B cell (primary cell): ENCODE measurements around the gene RAB6D. TPM values are rescaled to one million over a fixed set of nuclear protein-coding genes. Genes with fewer than 3 reads are reported as not detected.
"Not testable (repeated sequence)": the region's sequence is repeated elsewhere in the genome, so short reads cannot be mapped to it uniquely, and the experiment has no call there.

Experiments
- ATAC-seq: fragments of 200-7000 bp; cut with Tn5 transposase; one replicate; pipeline ENCODE4 v1.10.0; 2021; ENCODE audit warnings: low read depth, mild to moderate bottlenecking, moderate number of reproducible peaks, moderate library complexity
- CTCF ChIA-PET: fragments of 350-600 bp; sonication (Branson Sonifier 250); formaldehyde crosslinking; loops from one replicate; lab custom pipeline; 2021; ENCODE audit warnings: antibody characterized with exemption, inconsistent platforms; lab: Charles Lee
- POLR2A ChIA-PET: fragments of 350-600 bp; sonication (Branson Sonifier 250); formaldehyde crosslinking; loops from one replicate; lab custom pipeline; 2021; ENCODE audit warnings: antibody characterized with exemption; lab: Charles Lee
- DNase-seq: peaks from one replicate; pipeline ENCODE4 v3.0.0; 2013
- H2AFZ ChIP-seq: 2 replicates; pipeline ENCODE4 v1.6.1; 2012; ENCODE audit warnings: mild to moderate bottlenecking, low read depth, low read length; ENCODE audit not compliant: insufficient read depth, poor library complexity, severe bottlenecking
- H3K27ac ChIP-seq, 2 donors: 1 replicate in 1 of 2; 2 replicates in 1 of 2; pipeline ENCODE4 v1.5.1; 2012 to 2013; ENCODE audit warnings: low read length in 2 of 2, mild to moderate bottlenecking in 2 of 2, moderate library complexity in 1 of 2
- H3K27me3 ChIP-seq, 4 experiments: fragments of 200-600 bp in 1 of 4; sonication (generic) in 1 of 4; replicated peaks in 1 of 4; 1 replicate in 2 of 4; 2 replicates in 2 of 4; pipeline versions ENCODE4 v1.6.1 to v1.7.0; 2013 to 2016; ENCODE audit warnings: low read length in 3 of 4, mild to moderate bottlenecking in 2 of 4, mixed read lengths in 1 of 4, moderate library complexity in 1 of 4; ENCODE audit not compliant: insufficient read depth in 4 of 4, control insufficient read depth in 3 of 4; ENCODE audit errors: control extremely low read depth in 1 of 4
- H3K36me3 ChIP-seq, 2 experiments: replicated peaks in 1 of 2; 1 replicate in 1 of 2; 2 replicates in 1 of 2; pipeline versions ENCODE4 v1.6.1 to v1.7.1; 2013; ENCODE audit warnings: low read length in 1 of 2; ENCODE audit not compliant: insufficient read depth in 2 of 2, control insufficient read depth in 1 of 2; ENCODE audit errors: control extremely low read depth in 1 of 2, extremely low read depth in 1 of 2
- H3K4me1 ChIP-seq, 2 donors: fragments of 200-600 bp in 1 of 2; sonication (generic) in 1 of 2; 1 replicate in 1 of 2; 2 replicates in 1 of 2; pipeline versions ENCODE4 v1.5.1 to v1.6.1; 2013 to 2017; ENCODE audit warnings: low read length in 2 of 2; ENCODE audit not compliant: control insufficient read depth in 2 of 2, insufficient read depth in 2 of 2
- H3K4me2 ChIP-seq: replicated peaks from 2 replicates; pipeline ENCODE3; 2012; ENCODE audit warnings: mild to moderate bottlenecking, low read depth, low read length; ENCODE audit not compliant: poor library complexity, severe bottlenecking
- H3K4me3 ChIP-seq, 5 experiments: fragments of 200-600 bp in 1 of 5; sonication (generic) in 1 of 5; 1 replicate in 3 of 5; 2 replicates in 2 of 5; pipeline versions ENCODE4 v1.5.1 to v1.7.0; 2011 to 2016; ENCODE audit warnings: low read length in 4 of 5, mild to moderate bottlenecking in 4 of 5, low read depth in 2 of 5, control low read depth in 1 of 5, moderate library complexity in 1 of 5; ENCODE audit not compliant: insufficient read depth in 1 of 5; ENCODE audit errors: control extremely low read depth in 1 of 5, extremely low read depth in 1 of 5
- H3K79me2 ChIP-seq: fragments of 200-600 bp; sonication (generic); one replicate; pipeline ENCODE4 v1.6.0; 2016; ENCODE audit warnings: low read length; ENCODE audit not compliant: control insufficient read depth, insufficient read depth
- H3K9ac ChIP-seq: fragments of 200-600 bp; sonication (generic); 2 replicates; pipeline ENCODE4 v1.6.1; 2017; ENCODE audit warnings: mild to moderate bottlenecking, low read length, moderate library complexity
- H3K9me3 ChIP-seq, 3 donors: one replicate each; pipeline versions ENCODE4 v1.6.1 to v1.7.1; 2013; ENCODE audit warnings: low read length in 2 of 3; ENCODE audit not compliant: control insufficient read depth in 2 of 3, insufficient read depth in 1 of 3; ENCODE audit errors: control extremely low read depth in 1 of 3
- H4K20me1 ChIP-seq: 2 replicates; pipeline ENCODE4 v1.6.0; 2012; ENCODE audit warnings: mild to moderate bottlenecking, low read length; ENCODE audit not compliant: insufficient read depth, control insufficient read depth, poor library complexity, severe bottlenecking
- H3K27ac Mint-ChIP-seq: one replicate; pipeline ENCODE4 v1.8.0; 2021; ENCODE audit warnings: mixed read lengths
- H3K27me3 Mint-ChIP-seq: one replicate; pipeline ENCODE4 v1.8.0; 2021; ENCODE audit warnings: mixed read lengths
- H3K4me1 Mint-ChIP-seq: one replicate; pipeline ENCODE4 v1.8.0; 2021; ENCODE audit warnings: mixed read lengths
- H3K4me3 Mint-ChIP-seq: one replicate; pipeline ENCODE4 v1.8.0; 2021; ENCODE audit warnings: mixed read lengths
- H3K9me3 Mint-ChIP-seq: one replicate; pipeline ENCODE4 v1.8.0; 2022; ENCODE audit warnings: mixed read lengths; ENCODE audit not compliant: insufficient read depth
- CTCF ChIP-seq: fragments of 200-600 bp; IDR thresholded peaks from one replicate; pipeline ENCODE4 v1.8.0; 2022; ENCODE audit warnings: antibody characterized with exemption, mild to moderate bottlenecking
- EZH2 ChIP-seq: IDR thresholded peaks from 2 replicates; pipeline ENCODE4 v1.6.1; 2012; ENCODE audit warnings: borderline replicate concordance, low read depth, mild to moderate bottlenecking, moderate library complexity, low read length; ENCODE audit not compliant: insufficient read depth, poor library complexity, severe bottlenecking
- WGBS: methylation state at CpG from one replicate; pipeline ENCODE4 v1.1.5; 2013; ENCODE audit warnings: missing lambda C conversion rate; ENCODE audit not compliant: insufficient coverage; 5-methylcytosine and 5-hydroxymethylcytosine counted together
- intact Hi-C: fragments of 100-400 bp; cut with micrococcal nuclease; formaldehyde crosslinking; loops from one replicate; pipeline ENCODE4 v1.10.0; 2022
- polyA plus RNA-seq: library from polyadenylated mRNA; depleted of rRNA; stranded (reverse); fragments of >200 nt; gene quantifications from 2 replicates; pipeline ENCODE4 v1.2.3, GENCODE V29; 2012
- total RNA-seq, 2 donors: library from RNA; stranded (reverse); fragments of 120-200 nt in 1 of 2; gene quantifications; 1 replicate in 1 of 2; 2 replicates in 1 of 2; pipeline versions ENCODE4 v1.2.3 to v1.2.4, GENCODE V29; 2013 to 2022

Gene RAB6D
- total and polyA plus RNA-seq, 2 donors (not counting 1 experiment from before 2014, with no cell fraction given), result not detected

- no peak for TF ChIP-seq CTCF
- no peak for TF ChIP-seq EZH2
- Histone ChIP-seq H3K27me3 (no peaks in the 10 kb centered on the region), H3K9me3 (no peaks in the 10 kb centered on the region), H3K4me3 (no peak overlapping the region), H4K20me1 (no peaks in the 10 kb centered on the region), H2AFZ (no peak overlapping the region), H3K36me3 (no peaks in the 10 kb centered on the region), H3K4me2 (no peak overlapping the region), H3K27ac (no peak overlapping the region), H3K9ac (no peak overlapping the region), H3K4me1 (no peaks in the 10 kb centered on the region), H3K79me2 (no peaks in the 10 kb centered on the region)
- ChIA-PET POLR2A (no interaction called here), CTCF (no interaction called here)
- intact Hi-C loops, result no loop called here
- Mint-ChIP-seq H3K4me3 (no peak overlapping the region), H3K27me3 (peaks cover 28% of the 10 kb centered on the region), H3K27ac (no peak overlapping the region), H3K4me1 (no peaks in the 10 kb centered on the region), H3K9me3 (no peaks in the 10 kb centered on the region)
- WGBS, result 84% methylated on average over 4 of the region's 4 CpGs
- DNase-seq (no peak), ATAC-seq (no peak)
Measured at GRCh38 chr2:131400849-131401248, 36.9 kb upstream of the RAB6D start.

DNA sequence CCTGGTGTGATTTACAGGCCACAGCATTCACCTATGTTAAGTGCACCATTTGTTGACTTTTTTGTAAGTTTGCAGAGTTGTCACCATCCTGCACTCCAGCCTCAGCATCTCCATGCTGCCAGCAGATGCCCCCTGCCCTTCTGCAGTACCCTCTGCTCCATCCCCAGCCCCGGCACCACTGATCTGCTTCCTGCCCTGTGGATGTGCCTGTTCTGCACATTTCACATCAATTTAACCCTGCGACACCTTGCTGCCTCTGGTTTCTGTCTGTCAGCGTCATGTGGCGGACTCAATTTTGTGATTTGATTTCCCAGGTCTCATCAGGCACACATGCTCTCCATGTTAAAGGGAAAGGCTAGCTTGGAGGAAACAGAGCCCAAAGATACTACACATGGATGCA is 36.5 kb upstream of the RAB6D start:
- 94% methylated on average over 3 of the region's 4 CpGs for WGBS
- H3K4me1 ChIP-seq, ATAC-seq, H3K27ac ChIP-seq, H3K4me3 ChIP-seq, H3K9me3 Mint-ChIP-seq, H3K9me3 ChIP-seq, H3K79me2 ChIP-seq, POLR2A ChIA-PET, DNase-seq, H3K9ac ChIP-seq, H2AFZ ChIP-seq, CTCF ChIA-PET, H3K4me3 Mint-ChIP-seq, H3K4me1 Mint-ChIP-seq, H3K27ac Mint-ChIP-seq, intact Hi-C loops, H3K27me3 ChIP-seq, H3K36me3 ChIP-seq, H4K20me1 ChIP-seq, H3K4me2 ChIP-seq: not testable (repeated sequence)
- H3K27me3 Mint-ChIP-seq, result peaks cover 24% of the 10 kb centered on the region

DNA sequence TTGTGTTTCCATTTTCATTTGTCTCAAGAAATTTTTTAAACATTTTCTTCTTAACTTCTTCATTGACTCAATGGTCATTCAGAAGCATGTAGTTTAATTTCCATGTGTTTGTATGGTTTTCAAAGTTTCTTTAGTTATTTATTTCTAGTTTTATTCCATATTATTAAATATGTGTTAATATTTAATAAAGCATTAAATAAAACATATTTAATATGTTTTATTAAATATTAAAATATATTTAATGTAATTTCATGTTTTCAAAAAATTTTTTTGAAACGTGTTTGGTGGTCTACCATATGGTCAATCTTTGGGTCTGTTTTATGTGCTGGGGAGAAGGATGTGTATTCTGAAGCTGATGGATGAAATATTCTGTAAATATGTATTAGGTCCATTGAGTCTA is 32.2 kb upstream of the RAB6D start:
- H3K4me1 Mint-ChIP-seq, H4K20me1 ChIP-seq, DNase-seq, H3K4me3 Mint-ChIP-seq, H3K9me3 Mint-ChIP-seq, H3K9me3 ChIP-seq, POLR2A ChIA-PET, CTCF ChIA-PET, H3K79me2 ChIP-seq, H2AFZ ChIP-seq, H3K36me3 ChIP-seq, ATAC-seq, intact Hi-C loops, H3K27ac Mint-ChIP-seq, H3K4me3 ChIP-seq, H3K4me2 ChIP-seq, H3K27ac ChIP-seq, H3K4me1 ChIP-seq, H3K9ac ChIP-seq, H3K27me3 ChIP-seq: not testable (repeated sequence)
- WGBS, result no CpG with 5 or more reads among the region's 1 CpG
- H3K27me3 Mint-ChIP-seq, result peaks cover 22% of the 10 kb centered on the region
